Epidermal melanocyte (primary cell): ENCODE data around the gene TSEN34.
"Not testable (repeated sequence)": the region's sequence is repeated elsewhere in the genome, so short reads cannot be mapped to it uniquely, and the experiment has no call there.

Experiments
- DNase-seq: peaks from one replicate; pipeline ENCODE4 v3.0.0; 2011; ENCODE audit warnings: low spot score; ENCODE audit not compliant: insufficient read length

Gene TSEN34

DNA sequence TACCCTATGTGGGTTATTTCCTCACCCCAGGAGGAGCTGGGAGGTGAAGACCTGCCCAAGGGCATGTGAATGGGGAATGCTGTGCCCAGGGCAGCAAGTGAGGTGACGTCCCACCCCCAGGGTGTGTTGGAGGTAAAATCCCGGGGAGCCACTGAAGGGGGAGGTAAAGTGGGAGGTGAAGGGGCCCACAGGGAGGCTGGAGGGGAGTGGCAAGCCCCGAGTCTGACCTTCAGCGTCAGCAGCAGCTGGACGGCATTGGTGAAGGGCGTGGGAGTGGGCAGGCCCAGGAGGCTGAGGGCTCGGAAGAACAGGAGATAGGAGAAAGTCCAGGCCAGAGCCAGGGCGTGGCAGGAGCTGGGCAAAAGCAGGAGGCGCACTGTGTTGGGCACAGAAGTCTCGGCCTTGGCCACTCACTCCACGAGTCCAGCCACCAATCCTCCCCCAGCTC, 4.2 kb upstream of the TSEN34 start:
- DNase-seq = no peak

DNA sequence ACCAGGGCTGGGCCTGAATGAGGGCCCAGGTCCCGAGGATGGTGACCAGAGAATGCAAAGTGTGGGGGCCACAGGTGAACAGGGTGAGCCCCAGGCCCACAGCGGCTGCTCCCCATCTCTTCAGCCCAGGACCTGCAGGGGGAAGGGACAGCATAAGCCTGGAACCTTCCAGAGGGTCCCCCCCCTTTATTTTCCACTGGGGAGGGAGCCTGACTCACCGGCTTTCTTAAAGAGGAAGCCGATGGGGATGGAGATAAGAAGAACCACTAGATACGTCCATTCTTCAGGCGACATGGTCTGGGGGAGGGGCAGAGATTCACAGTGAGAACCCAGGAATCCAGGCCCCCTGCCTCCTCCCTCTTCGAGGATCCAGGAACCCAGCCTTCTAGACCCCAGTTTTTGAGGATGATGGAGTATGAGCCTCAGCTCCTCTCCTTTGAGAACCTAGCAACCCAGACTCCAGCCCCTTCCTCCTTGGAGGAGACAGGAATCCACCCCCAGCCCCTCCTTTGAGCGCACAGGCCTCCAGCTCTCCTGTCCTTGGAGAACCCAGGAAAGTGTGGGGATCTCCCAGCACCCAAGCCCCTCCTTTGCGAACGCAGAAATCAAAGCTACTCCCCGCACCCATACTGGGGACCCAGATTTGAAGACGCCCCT, 2.8 kb upstream of the TSEN34 start:
- no peak for DNase-seq

DNA sequence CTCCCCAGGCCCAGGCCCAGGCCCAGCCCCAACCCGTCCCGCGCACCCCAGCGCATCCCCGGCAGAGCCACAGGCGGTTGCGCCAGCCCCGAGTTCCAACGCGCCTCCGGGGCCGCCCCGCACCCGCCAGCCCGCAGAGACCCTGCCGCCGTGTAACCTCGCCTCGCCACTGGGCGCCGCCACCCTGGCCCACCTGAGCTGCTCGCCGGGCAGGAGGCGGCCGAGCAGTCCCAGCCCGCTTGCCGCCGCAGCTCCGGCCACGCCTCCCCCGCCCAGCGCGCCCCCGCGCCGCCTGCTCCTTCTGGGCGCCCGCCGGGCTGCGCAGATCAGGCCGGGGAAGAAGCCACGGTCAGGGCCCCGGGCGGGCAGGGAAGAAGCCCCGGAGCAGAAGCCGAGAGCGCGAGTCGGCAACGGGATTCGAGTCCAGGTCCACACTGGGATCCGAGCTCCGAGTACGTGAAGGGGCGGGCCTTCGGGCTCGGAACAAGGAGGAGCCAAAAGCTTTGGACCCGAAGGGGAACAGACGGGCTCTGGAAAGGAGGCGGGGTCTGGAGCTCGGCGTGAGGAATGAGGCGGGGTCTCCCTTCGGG, 1.9 kb upstream of the TSEN34 start, which contains the start of gene MBOAT7:
TSS of gene MBOAT7 (minus strand) at position 436 of the 590 bp plus-strand sequence. CDS start 1,072 bp downstream, outside the sequence.
- DNase-seq = no peak

DNA sequence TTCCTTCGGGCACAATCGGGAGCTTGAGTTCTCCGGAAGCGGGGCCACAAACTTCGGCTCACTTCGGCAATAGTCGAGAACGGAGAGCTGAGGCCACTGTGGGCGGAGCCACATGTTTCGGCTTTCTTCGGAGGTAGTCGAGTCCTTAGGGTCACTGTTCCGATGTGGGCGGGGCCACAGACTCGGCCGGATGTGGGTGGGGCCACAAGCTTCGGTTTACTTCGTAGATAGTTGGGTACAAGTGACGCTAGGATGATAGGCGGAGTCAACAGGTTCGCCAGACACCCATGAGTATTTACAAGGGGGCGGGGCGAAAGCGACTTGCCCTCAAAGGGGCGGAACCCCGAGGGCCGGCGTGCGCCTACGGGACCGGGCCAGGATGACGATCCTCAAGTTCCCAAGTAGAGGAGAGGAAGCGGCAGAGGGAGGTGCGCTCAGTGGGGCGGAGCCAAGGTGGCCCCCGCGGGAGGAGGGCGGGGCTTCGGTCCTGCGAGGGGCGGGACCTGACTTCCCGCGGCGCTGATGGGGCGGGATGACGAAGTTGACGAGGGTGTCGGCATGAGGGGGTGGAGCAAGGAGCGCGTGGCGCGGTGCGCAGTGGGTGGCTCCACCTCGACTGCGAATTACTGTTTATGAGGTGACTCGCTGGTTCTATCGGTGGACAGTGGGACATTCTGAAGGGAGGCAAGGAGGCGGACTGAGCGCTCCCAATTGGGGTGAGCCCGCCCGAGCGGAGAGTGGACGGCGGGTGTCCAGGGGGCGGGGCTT, 1.2 kb upstream of the TSEN34 start:
- peak; percentile 97 for DNase-seq

DNA sequence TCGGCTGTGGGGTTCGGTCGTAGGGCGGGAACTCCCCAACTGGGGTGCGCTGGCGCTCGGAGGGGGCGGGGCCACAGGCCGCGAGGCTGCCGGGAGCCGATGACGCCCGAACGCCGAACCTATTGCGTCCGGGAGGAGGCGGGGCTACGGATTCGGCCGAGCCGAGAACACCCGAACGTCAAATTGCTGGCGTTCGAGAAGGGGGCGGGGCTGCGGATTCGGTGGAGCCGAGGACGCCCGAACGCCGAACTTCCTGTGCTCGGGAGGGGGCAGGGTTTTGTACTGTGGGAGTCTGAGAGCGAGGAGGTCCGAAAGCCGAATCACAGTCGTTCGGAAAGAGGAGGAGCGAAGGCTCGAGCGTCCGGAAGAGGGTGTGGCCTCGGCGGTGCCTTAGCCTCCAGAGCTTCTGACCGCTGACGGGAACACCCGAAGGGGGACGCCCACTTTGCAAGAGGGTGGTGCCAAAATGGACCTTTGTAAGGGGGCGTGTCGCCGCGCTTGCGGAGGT, 551 bp upstream of the TSEN34 start:
- peak; percentile 62 for DNase-seq

DNA sequence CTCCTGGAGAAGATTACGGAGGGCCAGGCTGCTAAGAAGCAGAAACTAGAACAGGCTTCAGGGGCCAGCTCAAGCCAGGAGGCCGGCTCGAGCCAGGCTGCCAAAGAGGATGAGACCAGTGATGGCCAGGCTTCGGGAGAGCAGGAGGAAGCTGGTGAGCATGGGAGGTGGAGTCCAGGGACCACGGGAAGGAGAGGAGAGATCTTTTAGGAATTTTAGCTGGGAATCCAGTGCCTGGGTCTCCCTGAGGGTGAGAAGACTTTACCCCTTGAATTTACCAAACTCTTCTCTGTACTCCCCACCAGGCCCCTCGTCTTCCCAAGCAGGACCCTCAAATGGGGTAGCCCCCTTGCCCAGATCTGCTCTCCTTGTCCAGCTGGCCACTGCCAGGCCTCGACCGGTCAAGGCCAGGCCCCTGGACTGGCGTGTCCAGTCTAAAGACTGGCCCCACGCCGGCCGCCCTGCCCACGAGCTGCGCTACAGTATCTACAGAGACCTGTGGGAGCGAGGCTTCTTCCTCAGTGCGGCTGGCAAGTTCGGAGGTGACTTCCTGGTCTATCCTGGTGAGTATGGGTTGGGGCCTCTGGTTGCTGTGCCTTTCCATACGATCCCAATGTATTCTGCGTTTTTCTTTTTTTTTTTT, 824 bp downstream of the TSEN34 start:
- DNase-seq = no peak

DNA sequence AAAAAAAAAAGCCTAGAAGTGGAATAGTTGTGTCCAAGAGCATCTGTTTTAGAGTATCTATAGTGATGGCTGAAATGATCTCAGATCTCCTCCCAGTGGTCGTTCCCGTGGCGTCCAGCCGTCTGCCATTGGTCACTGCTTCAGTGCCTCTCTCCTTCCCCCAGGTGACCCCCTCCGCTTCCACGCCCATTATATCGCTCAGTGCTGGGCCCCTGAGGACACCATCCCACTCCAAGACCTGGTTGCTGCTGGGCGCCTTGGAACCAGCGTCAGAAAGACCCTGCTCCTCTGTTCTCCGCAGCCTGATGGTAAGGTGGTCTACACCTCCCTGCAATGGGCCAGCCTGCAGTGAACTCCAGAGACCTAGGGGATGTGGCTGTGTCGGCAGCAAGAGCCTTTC, 1.9 kb downstream of the TSEN34 start:
- no peak for DNase-seq

DNA sequence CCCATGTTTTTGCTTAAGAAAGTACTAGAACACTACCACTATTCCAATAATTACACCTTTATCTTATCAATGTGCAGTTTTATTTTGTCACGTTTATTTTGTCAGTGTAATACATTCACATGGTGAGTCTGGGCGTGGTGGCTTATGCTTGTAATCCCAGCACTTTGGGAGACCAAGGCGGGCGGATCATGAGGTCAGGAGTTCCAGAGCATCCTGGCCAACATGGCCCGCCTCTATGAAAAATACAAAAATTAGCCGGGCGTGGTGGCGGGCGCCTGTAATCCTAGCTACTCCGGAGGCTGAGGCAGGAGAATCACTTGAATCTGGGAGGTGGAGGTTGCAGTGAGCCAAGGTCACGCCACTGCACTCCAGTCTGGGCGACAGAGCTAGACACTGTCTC, 3.4 kb downstream of the TSEN34 start:
- not testable (repeated sequence) for DNase-seq

DNA sequence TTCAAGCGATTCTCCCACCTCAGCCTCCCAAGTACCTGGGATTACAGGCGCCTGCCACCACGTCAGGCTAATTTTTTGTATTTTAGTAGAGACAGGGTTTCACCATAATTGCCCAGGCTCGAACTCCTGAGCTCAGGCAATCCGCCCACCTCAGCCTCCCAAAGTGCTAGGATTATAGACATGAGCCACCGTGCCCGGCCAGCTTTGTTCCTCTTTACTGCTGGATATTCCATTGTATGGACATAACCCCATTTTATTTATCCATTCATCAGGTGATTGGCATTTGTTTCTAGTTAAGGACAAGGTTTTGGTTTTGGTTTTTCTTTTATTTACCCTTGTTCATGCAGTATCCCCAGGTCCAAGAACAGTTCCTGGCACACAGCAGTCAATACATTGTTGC, 5.4 kb downstream of the TSEN34 start:
- DNase-seq = no peak

DNA sequence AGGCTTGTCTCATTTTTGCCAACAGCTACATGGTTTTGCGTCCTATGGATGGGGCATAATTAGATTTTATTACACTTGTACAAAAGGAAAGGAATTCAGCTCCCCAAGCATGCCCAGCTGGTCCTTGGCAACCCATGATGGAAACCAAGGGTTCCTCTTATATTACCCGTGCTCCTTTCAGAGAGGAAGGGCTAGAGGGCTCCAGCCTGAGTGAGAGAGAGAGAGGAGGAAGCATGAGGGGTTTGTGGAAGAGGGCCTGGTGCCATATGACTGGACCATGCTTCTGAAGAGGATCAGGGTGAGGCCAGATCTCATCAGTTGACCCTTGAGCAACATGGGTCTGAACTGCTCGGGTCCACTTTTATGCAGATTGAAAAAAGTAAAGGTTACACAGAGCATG, 6.0 kb downstream of the TSEN34 start:
- no peak for DNase-seq

DNA sequence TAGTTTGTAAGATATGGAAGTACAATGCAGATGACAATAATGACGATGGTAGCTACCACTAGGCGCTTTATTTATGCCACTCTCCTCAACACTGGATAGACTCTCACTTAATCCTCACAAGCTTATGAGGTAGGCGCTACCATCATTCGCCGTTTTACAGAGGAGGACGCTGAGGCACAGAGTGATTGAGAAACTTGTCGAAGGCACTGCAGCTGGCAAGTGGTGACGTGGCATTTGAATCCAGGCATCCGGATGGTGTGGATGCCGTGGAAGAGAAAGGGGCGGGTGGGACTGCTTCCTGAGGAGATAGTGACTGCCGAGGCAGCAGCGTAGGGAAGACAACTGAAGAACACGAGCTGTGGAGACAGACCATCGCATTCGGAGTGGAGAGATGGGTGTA, 8.3 kb downstream of the TSEN34 start:
- no peak for DNase-seq

DNA sequence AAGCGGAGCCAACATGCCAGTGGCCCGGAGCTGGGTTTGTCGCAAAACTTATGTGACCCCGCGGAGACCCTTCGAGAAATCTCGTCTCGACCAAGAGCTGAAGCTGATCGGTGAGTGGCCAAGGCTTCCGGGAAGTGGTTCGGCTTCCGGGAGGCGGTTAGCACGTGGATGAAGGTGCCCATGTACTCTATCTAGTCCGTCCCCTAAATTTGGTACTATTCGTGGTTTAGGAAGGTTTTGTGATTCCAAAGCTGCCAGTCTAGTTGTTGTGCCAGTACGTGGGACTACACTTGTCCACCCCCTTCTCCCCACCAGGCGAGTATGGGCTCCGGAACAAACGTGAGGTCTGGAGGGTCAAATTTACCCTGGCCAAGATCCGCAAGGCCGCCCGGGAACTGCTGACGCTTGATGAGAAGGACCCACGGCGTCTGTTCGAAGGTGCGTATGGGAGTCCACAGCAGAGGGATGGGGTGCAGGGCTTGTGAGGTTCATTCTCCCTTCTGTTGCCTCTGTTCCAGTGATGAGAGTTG, 10.1 kb downstream of the TSEN34 start:
- no peak for DNase-seq

DNA sequence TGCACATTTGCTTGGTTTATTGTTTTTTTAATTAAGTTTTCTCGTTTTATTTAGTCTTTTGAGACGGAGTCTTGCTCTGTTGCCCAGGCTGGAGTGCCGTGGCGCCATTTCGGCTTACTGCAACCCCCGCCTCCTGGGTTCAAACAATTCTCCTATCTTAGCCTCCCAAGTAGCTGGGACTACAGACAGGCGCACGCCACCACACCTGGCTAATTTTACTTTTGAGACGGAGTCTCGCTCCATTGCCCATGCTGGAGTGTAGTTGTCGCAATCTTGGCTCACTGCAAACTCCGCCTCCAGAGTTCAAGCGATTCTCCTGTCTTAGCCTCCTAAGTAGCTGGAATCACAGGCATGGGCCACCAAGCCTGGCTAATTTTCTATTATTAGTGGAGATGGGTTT, 10.9 kb downstream of the TSEN34 start:
- no peak for DNase-seq

DNA sequence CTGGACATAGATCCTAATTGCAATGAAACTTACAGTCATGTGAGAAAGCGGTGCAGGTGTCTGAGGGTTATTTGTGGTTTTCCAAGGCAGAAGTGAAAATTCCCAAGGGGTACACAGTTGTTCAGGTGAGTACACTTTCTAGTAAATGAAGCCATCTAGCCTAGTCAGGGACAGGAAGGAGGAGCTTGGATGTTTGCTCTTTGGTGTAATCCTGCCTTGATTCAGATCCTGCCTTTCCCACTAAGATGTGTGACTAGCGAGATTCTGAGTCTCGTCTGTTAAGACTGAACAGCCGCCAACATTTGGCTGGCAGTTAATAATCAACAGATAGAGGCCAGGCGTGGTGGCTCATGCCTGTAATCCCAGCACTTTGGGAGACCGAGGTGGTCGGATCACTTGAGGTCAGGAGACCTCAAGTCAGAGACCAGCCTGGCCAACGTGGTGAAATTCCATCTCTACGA, 12.1 kb downstream of the TSEN34 start:
- no peak for DNase-seq

DNA sequence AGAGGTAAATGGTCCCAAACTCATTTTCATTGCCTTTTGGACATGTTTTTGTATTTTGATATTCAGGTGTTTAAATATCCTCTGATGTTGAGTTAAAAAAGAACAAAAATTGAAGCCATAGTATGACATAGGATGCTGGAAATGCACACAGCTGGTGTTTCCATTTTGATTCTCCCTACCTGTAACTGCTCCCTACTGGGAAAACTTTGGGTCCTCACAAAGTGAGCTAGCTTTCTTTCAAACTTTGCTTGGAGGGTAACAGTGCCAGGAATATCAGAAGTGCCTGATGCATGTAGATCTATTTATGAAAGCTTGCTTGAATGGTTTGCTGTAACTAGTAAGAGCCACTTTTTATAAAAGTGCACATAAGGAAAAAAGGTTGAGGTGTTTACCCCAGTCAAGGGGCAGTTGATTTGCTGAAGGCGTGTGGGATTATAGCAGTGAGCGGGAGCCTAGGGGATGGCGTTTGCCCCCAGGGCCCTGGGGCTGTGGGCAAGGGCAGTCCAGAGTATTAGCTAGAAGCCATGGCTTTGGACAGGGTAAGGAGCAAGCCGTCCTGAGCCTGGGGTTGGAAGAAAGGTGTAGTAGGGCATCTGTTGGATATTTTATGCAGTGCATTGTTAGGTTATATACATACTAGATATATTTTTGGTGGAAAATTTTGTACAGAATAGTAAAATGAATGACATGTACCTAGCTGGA, 13.8 kb downstream of the TSEN34 start:
- no peak for DNase-seq

DNA sequence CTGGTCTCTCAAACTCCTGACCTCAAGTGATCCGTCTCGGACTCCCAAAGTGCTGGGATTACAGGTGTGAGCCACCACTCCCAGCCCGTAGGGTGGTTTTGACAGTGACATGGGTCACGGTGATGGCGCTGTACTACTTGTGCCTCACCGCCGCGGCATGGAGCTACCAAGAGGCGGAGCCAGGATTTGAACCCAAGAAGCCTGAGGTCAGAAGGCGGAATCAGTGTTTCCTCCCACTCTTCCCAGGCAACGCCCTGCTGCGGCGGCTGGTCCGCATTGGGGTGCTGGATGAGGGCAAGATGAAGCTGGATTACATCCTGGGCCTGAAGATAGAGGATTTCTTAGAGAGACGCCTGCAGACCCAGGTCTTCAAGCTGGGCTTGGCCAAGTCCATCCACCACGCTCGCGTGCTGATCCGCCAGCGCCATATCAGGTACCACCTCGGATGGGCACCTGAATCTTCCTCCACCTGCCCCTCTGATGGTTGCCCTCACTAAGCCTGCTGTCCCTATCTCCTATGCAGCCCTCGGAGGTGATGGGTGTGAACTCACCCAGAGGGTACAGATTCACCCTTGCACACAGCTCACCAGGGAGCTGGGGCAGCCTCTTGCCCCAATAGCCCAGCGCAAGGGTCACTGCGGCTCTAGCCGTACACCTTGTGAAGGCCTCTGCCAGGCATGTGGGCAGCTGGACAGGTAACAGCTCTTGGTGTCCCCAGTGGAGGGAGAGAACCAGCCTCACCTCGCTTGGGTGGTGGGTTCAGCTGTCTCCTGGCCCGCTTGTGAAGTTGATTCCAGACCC, 15.1 kb downstream of the TSEN34 start:
- no peak for DNase-seq

DNA sequence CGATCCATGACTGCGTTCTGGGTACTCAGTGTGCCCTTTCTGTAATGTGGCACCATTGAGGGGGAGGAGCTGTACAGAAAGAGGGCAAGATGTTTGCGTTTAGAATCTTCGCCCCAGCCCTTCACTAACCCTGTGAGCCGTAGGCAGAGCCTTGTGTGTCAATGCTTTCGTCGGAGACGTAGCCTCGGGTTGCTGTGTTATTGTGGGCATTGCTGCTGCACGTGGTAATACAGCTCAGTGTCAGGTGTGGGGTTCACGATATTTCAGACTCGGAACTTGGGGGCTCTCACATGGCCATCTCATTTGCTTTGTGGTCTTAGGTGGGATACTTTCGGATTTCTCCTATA, 15.7 kb downstream of the TSEN34 start:
- no peak for DNase-seq

DNA sequence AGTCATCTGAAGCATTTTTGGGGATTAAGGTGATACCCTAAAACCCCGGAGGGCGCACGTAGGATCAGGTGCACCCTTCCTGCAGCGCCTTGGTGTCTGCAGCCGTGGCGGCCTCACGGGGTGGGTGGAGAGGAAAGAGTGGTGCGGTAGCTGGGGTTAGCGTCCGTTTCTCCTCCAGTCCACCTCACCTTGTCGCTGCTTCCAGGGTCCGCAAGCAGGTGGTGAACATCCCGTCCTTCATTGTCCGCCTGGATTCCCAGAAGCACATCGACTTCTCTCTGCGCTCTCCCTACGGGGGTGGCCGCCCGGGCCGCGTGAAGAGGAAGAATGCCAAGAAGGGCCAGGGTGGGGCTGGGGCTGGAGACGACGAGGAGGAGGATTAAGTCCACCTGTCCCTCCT, 16.1 kb downstream of the TSEN34 start:
- not testable (repeated sequence) for DNase-seq

DNA sequence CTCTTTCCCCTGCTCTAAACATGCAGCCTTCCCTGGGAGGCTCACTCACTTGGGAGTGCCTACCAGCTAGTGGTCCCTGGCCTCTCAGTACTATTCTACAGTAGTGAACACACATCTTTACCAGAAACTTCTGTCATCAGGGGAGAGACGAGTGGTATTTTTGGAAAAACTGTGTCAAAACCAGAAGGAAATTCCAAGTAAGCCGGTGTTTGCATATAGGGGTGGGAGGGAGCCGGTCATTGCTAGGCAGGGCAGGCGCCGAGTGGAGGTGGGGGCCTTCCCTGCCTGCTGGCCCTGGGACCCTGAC, 16.5 kb downstream of the TSEN34 start:
- no peak for DNase-seq
